Islet precursor cell (in vitro differentiated cells): ENCODE data around the gene NMUR1.

Experiments used
- DNase-seq: peaks from one replicate; pipeline ENCODE4 v3.0.0-alpha.2; 2018

NMUR1 gene

GRCh38 chr2:231552752-231553151 lies 22.5 kb upstream of the NMUR1 start:
- DNase-seq, result no peak

- no peak for DNase-seq
Measured at GRCh38 chr2:231549446-231550239, 19.4 kb upstream of the NMUR1 start.

- no peak for DNase-seq
Measured at GRCh38 chr2:231548752-231549151, 18.5 kb upstream of the NMUR1 start.

GRCh38 chr2:231547315-231548110 lies 17.3 kb upstream of the NMUR1 start:
- DNase-seq, result no peak

GRCh38 chr2:231546014-231546715 lies 15.9 kb upstream of the NMUR1 start:
- no peak for DNase-seq

DNA sequence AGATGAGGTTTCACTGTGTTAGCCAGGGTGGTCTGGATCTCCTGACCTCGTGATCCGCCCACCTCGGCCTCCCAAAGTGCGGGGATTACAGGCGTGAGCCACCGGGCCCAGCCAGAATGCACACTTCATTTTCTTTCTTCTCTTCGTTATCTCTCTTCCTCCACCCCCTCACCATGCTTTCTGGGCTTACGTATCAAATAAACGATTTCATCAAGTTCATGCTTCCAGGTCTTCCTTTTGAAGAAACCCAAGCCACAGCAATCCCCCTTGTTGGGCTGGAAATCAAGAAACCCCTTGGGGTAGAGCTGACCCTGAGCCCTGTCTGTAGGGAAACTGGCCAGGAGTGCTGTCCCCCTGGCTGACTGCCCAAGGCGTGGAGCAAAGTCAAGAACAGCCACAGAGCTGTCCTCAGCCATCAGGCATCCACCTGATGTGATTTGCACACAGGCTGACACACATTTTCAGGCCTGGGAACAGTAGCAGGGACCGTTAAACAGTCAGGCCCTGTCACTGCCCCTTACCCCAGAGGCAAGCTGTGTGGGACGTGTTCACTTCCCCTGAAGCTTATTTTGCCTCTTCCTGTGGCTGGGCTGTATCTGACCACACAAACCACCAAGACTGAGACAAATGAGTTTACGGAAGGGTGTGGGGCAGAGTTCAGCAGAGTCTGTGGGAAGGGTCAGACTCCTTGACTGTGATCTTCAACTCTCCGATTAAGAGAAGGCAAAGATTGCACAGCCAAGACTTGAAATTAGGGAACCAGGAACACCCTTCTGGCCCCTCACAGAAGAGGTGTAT lies 15.1 kb upstream of the NMUR1 start:
- peak; percentile 82 for DNase-seq

- DNase-seq, result no peak
Measured at GRCh38 chr2:231542136-231542535, 11.9 kb upstream of the NMUR1 start.

- no peak for DNase-seq
Measured at GRCh38 chr2:231541645-231542044, 11.4 kb upstream of the NMUR1 start.

GRCh38 chr2:231539991-231540390 lies 9.7 kb upstream of the NMUR1 start:
- DNase-seq, result no peak

DNA sequence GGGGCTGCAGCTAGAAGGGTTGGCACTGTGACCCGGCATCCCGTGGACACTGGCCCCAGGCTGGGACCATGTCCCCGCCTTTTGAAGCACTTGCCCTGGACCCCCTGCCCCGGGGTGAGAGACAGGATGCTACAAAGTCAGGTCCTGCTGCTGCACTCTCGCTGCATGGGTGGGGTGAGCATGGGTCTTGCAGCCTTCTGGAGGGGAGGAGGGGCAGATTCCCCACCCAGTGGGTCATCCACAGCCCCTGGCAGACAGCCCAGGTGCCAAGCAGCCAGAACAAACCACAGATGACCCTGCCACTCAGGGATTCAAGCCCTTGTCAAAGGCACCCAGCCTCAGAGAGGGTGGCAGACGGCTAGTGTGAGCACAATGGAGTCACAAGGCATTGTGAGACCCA lies 5.7 kb upstream of the NMUR1 start:
- no peak for DNase-seq

GRCh38 chr2:231533777-231534125 lies 3.5 kb upstream of the NMUR1 start:
- DNase-seq, result no peak

DNA sequence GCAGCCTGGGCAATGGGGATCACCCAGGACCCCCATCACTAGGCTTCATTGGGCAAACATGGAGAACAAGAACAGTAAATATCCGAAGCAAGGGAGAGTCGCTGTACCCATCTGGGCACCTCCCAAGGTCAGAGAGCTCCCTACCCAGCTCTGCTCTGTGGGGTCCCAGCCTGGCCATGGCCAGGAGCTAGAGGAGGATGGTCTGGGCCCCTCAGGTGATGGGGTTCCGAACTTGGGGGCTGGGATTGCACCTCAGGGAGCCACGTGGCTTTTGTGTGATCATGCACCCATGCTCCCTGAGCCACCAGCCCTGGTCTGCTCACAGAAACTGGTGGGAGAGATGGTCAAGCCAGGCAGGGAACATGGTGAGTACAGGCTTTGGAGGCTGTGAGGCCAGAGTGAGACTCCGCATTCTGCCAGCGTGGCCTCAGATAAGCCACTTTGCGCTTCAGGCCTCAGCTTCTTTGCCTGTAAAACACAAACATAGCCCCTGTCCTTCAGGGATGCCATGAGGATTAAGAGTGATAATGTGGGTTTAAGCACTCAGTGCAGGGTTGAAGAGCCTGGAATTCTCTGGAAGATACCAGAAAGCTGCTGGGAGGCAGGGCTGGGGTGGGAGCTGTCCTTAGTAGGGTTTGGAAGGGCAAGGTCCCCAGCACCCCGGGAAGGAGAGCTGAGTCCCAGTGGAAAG lies 3.0 kb upstream of the NMUR1 start:
- DNase-seq, result no peak

DNA sequence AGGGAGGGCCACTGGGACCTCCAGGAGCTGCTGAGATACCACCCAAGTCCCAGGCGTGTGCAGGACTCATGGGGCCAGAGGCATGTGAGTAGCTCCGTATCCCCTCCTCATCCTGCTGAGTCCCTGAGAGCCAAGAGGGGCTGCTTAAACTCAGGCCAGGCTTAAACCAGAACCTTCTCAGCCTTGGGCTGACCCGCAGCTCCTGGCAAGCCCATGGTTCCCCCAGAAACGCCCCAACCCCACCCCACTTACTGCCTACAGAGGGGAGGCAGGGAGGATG lies 2.5 kb upstream of the NMUR1 start:
- DNase-seq, result no peak

DNA sequence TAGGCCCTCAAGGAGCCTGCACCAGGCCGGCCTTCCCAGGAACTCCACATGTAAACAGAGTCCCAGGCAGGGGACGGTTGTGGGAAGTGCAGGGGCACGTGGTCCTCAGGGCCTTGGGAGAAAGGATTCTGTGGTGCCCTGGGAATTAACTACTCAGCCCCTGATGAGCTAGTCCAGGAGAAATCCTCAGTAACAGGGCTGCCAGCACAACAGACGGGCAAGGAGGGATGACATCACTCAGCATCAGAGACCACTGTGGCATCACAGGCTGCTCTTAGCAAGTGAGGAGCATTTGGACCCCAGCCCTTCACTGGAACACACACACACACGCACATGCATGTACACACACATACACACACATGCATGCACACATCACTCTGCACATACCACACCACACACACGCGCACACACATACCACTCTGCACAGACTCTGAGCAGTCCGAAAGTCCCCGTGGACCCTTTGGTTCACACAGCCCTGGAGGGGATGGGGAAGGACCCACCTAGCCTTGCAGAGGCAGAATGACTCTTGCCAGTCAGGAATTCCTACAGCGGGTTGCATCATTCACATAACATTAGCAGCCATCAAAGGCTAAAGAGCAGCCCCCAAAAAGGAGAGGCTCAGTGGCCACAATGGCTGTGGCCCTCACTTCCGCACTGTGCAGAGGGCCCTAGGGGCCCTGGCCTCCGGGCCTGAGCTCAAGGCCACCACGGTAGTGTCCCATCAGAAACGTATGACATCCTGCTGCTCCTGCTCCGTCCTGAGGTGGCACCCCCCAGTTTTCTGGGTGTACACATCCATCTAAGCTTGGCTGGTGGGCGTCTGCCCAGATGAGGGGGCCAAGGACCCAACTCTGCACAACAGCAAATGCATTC lies 1.9 kb upstream of the NMUR1 start:
- DNase-seq, result no peak

GRCh38 chr2:231531466-231531865 lies 1.2 kb upstream of the NMUR1 start:
- DNase-seq, result no peak

DNA sequence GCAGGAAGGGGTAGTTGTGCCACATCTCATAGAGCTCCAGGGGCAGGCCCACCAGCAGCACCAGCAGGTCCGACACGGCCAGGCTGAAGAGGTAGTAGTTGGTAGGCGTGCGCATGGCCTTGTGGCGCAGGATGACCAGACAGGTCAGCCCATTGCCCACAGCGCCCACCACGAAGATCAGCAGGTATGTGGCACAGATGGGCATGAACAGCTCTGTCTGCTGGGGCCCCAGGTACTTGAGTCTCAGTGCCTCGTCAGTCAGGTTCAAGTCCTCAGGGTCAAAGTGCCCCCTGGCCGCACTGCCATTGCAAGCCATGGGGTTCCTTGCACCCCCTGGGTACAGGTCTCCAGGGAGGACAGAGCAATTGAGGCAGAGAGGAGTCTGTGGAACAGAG lies 1.6 kb downstream of the NMUR1 start:
- DNase-seq, result no peak

DNA sequence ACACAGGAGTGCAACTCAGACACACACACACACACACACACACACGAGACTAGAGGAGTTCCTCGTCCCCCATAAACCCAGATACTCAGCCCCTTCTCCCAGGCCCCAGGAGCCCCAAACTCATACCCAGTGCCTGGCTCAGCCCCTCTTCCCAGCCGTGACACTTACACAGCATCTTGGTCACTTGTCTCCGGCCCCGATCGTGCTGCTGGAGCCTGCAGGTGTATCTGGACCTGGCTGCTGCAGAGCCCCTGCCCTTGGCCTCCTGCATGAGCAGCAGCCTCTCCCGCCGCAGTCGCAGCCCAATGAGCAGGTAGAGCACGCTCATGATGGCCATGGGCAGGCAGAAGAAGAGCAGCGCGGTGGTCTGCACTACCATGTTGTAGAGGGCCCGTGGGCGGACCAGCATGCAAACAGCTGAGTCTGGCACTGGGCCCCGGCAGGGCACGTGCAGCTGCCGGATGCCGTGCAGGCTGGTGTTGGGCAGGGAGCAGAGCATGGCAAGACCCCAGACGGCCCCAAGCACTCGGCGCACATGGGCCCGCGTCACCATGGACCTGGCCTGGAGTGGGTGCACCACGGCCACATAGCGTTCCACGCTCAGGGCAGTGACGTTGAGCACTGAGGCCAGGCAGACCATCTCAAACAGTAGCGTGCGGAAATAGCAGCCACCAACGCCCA lies 2.1 kb downstream of the NMUR1 start:
- no peak for DNase-seq

DNA sequence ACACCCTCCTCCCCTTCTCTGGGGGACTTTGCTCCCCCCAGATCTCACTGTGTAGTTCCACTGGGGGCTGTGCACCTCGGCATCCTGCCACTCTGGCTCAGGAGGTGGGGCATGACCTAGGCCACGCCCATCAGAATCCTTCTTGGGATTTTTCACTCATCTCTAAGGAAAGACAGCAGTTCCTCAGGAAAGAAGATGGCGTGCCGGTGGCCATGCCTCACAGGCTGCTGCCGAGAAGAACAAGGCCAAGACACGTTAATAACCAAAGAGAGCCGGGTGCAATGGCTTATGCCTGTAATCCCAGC lies 3.2 kb downstream of the NMUR1 start:
- DNase-seq, result no peak

- no peak for DNase-seq
Measured at GRCh38 chr2:231526341-231527090, 3.7 kb downstream of the NMUR1 start.
